Brain microvascular endothelial cell (primary cell): Measurements from ENCODE around the gene ATXN10.
A peak's percentile ranks its signal among the peaks of the same experiment; 100 is the strongest.

Experiments used
- DNase-seq: peaks from one replicate; pipeline ENCODE4 v3.0.0-alpha.2; 2020
- H3K27ac ChIP-seq: fragments of 250-450 bp; sonication (Bioruptor Pico); 2 replicates; pipeline ENCODE4 v1.5.1; 2020; ENCODE audit warnings: mild to moderate bottlenecking, moderate library complexity
- H3K27me3 ChIP-seq: fragments of 250-450 bp; sonication (Bioruptor Pico); replicated peaks from 2 replicates; pipeline ENCODE4 v1.5.1; 2020; ENCODE audit warnings: mild to moderate bottlenecking
- H3K36me3 ChIP-seq: fragments of 250-450 bp; sonication (Bioruptor Pico); replicated peaks from 2 replicates; pipeline ENCODE4 v1.5.1; 2020; ENCODE audit warnings: mild to moderate bottlenecking
- H3K4me3 ChIP-seq: 2 replicates; pipeline ENCODE4 v1.5.1; 2011; ENCODE audit warnings: low read depth, mild to moderate bottlenecking, control low read depth, low read length, moderate library complexity
- in situ Hi-C: cut with HindIII; loops from 2 replicates; pipeline ENCODE4 v1.10.0; 2017; ENCODE audit warnings: low sequenced_read_pairs, low pct_ligation_motif_present
- TF ChIP-seq, protein P1 (sequence below): IDR thresholded peaks from 2 replicates; pipeline ENCODE4 v1.5.1; 2011; ENCODE audit warnings: low read depth, mild to moderate bottlenecking, moderate library complexity, low read length, control low read depth, inconsistent platforms; ENCODE audit errors: missing control alignments

ATXN10 gene

DNA sequence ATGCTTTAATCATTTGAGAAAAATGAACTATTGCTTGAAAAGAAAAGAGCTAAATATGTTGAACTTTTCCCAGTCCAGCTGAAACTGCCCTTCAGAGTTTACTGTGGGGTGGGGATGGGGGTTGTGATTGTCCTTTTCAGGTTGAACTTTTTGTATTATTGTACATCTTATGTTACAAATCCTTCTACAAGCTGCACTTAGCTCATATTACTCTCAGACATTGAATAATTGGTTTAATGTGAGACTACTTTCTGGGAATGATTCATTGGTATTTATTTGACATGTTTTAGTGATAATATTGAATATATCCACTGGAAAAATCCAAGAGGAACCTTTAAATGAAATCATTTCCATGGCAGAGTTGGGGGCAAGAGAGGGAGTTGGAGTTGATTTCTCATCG lies 84.9 kb downstream of the ATXN10 start:
- H3K4me3 ChIP-seq = no peak overlapping the region

DNA sequence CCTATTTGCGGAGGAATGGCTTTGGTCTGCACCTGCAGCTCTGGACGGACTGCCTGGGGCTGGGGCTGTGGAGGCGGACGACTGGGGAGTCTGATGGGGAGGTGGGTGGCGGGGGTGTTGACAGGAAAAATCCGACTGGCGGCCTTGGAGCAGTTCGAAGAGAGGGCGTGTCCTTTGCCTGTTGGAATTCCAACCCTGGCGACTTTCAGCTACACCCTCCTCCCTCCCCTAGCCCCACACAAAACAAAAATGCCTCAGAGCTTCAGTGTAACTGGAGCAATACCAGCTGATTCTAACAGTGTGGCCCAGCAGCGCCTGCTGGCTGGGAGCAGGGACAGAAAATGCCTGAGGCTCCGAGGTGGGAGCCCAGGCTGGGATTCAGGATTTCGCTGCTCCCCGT lies 85.4 kb downstream of the ATXN10 start:
- H3K27ac ChIP-seq = no peak overlapping the region
- in situ Hi-C loops = no loop called here
- no peaks in the 10 kb centered on the region for H3K27me3 ChIP-seq
- H3K4me3 ChIP-seq = no peak overlapping the region
- TF ChIP-seq, protein P1, sequence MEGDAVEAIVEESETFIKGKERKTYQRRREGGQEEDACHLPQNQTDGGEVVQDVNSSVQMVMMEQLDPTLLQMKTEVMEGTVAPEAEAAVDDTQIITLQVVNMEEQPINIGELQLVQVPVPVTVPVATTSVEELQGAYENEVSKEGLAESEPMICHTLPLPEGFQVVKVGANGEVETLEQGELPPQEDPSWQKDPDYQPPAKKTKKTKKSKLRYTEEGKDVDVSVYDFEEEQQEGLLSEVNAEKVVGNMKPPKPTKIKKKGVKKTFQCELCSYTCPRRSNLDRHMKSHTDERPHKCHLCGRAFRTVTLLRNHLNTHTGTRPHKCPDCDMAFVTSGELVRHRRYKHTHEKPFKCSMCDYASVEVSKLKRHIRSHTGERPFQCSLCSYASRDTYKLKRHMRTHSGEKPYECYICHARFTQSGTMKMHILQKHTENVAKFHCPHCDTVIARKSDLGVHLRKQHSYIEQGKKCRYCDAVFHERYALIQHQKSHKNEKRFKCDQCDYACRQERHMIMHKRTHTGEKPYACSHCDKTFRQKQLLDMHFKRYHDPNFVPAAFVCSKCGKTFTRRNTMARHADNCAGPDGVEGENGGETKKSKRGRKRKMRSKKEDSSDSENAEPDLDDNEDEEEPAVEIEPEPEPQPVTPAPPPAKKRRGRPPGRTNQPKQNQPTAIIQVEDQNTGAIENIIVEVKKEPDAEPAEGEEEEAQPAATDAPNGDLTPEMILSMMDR = peak; percentile 16
- H3K36me3 ChIP-seq = no peaks in the 10 kb centered on the region
- DNase-seq = no peak

More for the DNA sequence above, 84.9 kb downstream of the ATXN10 start:
- in situ Hi-C loops = no loop called here
- Histone ChIP-seq H3K36me3 (no peaks in the 10 kb centered on the region), H3K27me3 (no peaks in the 10 kb centered on the region), H3K27ac (no peak overlapping the region)
- TF ChIP-seq, protein P1 = no peak
- no peak for DNase-seq

DNA sequence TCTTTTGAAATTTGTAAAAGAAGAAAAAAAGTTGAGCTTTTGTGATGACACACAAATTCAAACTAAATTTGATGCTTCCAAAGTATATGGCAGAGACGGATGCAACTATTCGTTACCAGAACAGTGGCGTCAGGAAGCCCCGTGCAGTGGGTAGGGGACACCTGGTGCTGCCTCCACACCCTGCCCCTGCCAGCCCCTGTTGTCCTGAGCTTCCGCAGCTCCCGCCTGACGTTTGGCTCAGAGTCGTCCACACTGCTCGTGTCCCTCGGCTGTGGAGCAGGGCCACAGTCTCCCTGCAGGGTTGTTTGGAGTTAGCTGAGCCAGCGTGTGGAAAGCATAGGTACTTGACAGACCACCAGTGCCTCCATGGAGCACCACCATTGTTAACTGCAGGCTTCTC lies 86.3 kb downstream of the ATXN10 start:
- no peaks in the 10 kb centered on the region for H3K36me3 ChIP-seq

DNA sequence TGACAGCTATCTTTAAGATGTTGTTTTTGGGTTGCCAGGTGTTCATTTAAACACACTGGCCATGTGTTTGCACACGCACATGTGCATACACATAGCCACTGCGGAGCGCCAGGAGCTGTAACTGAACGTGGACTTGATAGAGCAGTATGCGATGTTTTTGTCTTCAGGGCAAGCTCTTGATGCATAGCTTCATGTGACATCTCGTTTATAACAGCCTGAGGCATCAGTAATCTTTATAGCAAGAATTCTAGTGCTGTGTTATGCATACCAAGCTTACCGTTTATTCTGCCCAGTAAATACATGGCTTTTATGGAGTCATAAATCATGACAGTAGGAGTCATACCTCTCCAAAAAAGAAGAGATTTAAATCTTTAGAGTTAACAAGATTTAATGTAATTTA lies 87.0 kb downstream of the ATXN10 start:
- TF ChIP-seq, protein P1 = no peak

More for the DNA sequence above, 86.3 kb downstream of the ATXN10 start:
- Histone ChIP-seq H3K27me3 (no peaks in the 10 kb centered on the region), H3K4me3 (no peak overlapping the region), H3K27ac (no peak overlapping the region)
- no peak for DNase-seq
- in situ Hi-C loops = no loop called here
- TF ChIP-seq, protein P1 = no peak

DNA sequence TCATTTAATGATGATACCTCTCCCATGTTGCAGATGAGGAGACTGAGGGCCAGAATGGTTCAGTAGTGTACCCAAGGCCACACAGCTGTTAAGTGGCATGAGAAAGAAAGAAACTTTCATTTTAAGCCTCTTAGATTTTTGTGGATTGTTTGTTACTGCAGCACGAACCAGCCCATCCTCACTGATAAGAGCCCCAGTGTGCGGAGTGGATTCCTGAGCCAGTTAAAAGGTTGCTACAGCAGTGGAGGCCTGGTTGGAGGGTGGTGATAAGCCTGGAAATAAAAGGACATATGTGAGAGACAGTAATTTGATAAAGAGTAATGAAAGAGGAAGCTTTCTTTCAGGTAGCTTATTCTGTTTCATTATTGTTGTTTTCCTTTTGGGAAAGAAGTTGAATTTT lies 89.0 kb downstream of the ATXN10 start:
- H3K27ac ChIP-seq = no peak overlapping the region
- DNase-seq = no peak
- H3K36me3 ChIP-seq = no peaks in the 10 kb centered on the region
- in situ Hi-C loops = no loop called here
- no peaks in the 10 kb centered on the region for H3K27me3 ChIP-seq
- H3K4me3 ChIP-seq = no peak overlapping the region
- TF ChIP-seq, protein P1 = no peak

More for the DNA sequence above, 87.0 kb downstream of the ATXN10 start:
- no peaks in the 10 kb centered on the region for H3K36me3 ChIP-seq
- H3K4me3 ChIP-seq = no peak overlapping the region
- no peak for DNase-seq
- H3K27ac ChIP-seq = no peak overlapping the region
- H3K27me3 ChIP-seq = no peaks in the 10 kb centered on the region
- in situ Hi-C loops = no loop called here

DNA sequence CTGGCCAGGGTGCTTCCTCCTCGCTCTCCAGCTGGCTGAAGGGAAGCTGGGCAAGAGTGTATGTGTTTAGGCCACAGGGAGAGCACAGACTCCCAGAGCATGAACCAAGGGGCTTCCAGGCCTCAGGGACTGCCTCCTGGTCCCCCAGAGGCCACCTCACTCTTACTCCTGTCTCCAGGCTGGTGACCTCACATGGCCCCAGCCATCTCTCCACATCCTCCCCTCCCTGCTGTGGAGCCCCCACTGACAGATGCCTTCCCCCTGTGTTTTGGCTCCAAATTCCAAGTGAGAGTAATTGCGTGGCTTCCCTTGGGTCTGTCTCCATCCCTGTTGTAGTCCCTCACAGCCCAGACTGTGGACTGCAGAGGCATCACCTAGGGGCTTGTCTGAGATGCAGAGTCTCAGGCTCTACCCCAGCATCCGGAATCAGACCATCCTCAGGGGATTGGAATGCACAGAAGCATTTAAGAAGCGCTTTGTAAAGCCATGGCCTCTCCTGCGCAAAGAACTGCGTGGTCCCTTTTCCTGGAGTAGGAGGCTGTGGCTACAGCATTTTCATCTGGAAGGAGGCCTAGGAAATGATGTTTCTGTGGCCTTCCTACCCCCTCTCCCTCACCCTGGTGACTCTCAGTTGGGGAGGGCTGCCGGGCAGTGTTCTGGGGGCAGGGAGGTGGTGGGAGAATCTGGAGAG lies 91.1 kb downstream of the ATXN10 start:
- H3K36me3 ChIP-seq = no peaks in the 10 kb centered on the region
- H3K27ac ChIP-seq = no peak overlapping the region
- H3K4me3 ChIP-seq = no peak overlapping the region
- in situ Hi-C loops = no loop called here
- H3K27me3 ChIP-seq = no peaks in the 10 kb centered on the region
- TF ChIP-seq, protein P1 = no peak
- DNase-seq = no peak
